WTC11 (cell line): ENCODE data around the gene TEC.

Experiments
- CTCF ChIP-seq: fragments of 200-600 bp; IDR thresholded peaks from 2 replicates; pipeline ENCODE4 v1.8.0; 2022; ENCODE audit warnings: antibody characterized with exemption
- EMX1 ChIP-seq: fragments of 250-450 bp; sonication (Bioruptor Pico); IDR thresholded peaks from 2 replicates; pipeline ENCODE4 v1.8.0; 2021; ENCODE audit warnings: mild to moderate bottlenecking
- FOXP1 ChIP-seq: sonication (generic); formaldehyde crosslinking; IDR thresholded peaks from 2 replicates; pipeline ENCODE4 v1.8.0; 2022; ENCODE audit warnings: missing genetic modification reagents, mild to moderate bottlenecking, moderate library complexity, borderline replicate concordance
- MLX ChIP-seq: sonication (generic); formaldehyde crosslinking; IDR thresholded peaks from 2 replicates; pipeline ENCODE4 v1.8.1; 2023; ENCODE audit warnings: mild to moderate bottlenecking, missing genetic modification reagents, moderate library complexity
- NR1H2 ChIP-seq: sonication (generic); formaldehyde crosslinking; IDR thresholded peaks from 2 replicates; pipeline ENCODE4 v1.9.0; 2021; ENCODE audit warnings: mild to moderate bottlenecking, moderate library complexity, missing genetic modification reagents
- NR2C2 ChIP-seq: sonication (generic); formaldehyde crosslinking; IDR thresholded peaks from 2 replicates; pipeline ENCODE4 v1.8.0; 2022; ENCODE audit warnings: mild to moderate bottlenecking, missing genetic modification reagents
- TCF7 ChIP-seq: sonication (generic); formaldehyde crosslinking; IDR thresholded peaks from 2 replicates; pipeline ENCODE4 v1.8.0; 2022; ENCODE audit warnings: mild to moderate bottlenecking, low read depth, missing genetic modification reagents, moderate library complexity
- TP53 ChIP-seq: sonication (generic); formaldehyde crosslinking; IDR thresholded peaks from 2 replicates; pipeline ENCODE4 v1.8.1; 2023; ENCODE audit warnings: mild to moderate bottlenecking, missing genetic modification reagents

GRCh38 chr4:48178931-48179330 lies 90.7 kb downstream of the TEC start:
- no peak for TF ChIP-seq FOXP1 (CRISPR knock-in tag)
- no peak for TF ChIP-seq NR1H2 (CRISPR knock-in tag)
- TF ChIP-seq EMX1 (CRISPR knock-in tag): no peak
- TF ChIP-seq TCF7 (CRISPR knock-in tag): no peak
- TF ChIP-seq TP53: no peak
- TF ChIP-seq NR2C2: no peak
- TF ChIP-seq CTCF: no peak
- TF ChIP-seq MLX (CRISPR knock-in tag): no peak
